Smooth muscle cell (in vitro differentiated cells): ENCODE results near the gene LTA4H. TPM values are rescaled to one million over a fixed set of nuclear protein-coding genes. Genes with fewer than 3 reads are reported as not detected.

Source experiments
- DNase-seq: peaks from one replicate; lab custom pipeline; 2025; ENCODE audit not compliant: unreplicated experiment; lab: John Stamatoyannopoulos, UW
- H2AFZ ChIP-seq: fragments of 200-600 bp; sonication (generic); 2 replicates; pipeline ENCODE4 v1.6.0; 2016; ENCODE audit warnings: antibody characterized with exemption, low read depth, mild to moderate bottlenecking
- H3F3A ChIP-seq: fragments of 200-600 bp; sonication (generic); 2 replicates; pipeline ENCODE4 v1.6.0; 2017; ENCODE audit warnings: antibody characterized with exemption, low read depth
- H3K27ac ChIP-seq: fragments of 200-600 bp; sonication (generic); 2 replicates; pipeline ENCODE4 v1.5.1; 2016; ENCODE audit warnings: low read depth, mild to moderate bottlenecking
- H3K27me3 ChIP-seq: fragments of 200-600 bp; sonication (generic); 2 replicates; pipeline ENCODE4 v1.6.1; 2016; ENCODE audit warnings: low read depth, mild to moderate bottlenecking
- H3K36me3 ChIP-seq: fragments of 200-600 bp; sonication (generic); 2 replicates; pipeline ENCODE4 v1.5.1; 2016; ENCODE audit warnings: low read depth
- H3K4me1 ChIP-seq: fragments of 200-600 bp; sonication (generic); 2 replicates; pipeline ENCODE4 v1.5.1; 2016; ENCODE audit warnings: low read depth
- H3K4me2 ChIP-seq: fragments of 200-600 bp; sonication (generic); 2 replicates; pipeline ENCODE4 v1.6.0; 2016; ENCODE audit warnings: mild to moderate bottlenecking
- H3K4me3 ChIP-seq: fragments of 200-600 bp; sonication (generic); 2 replicates; pipeline ENCODE4 v1.5.1; 2016; ENCODE audit warnings: mild to moderate bottlenecking
- H3K79me2 ChIP-seq: fragments of 200-600 bp; sonication (generic); 2 replicates; pipeline ENCODE4 v1.6.0; 2016; ENCODE audit warnings: low read depth, mild to moderate bottlenecking
- H3K9ac ChIP-seq: fragments of 200-600 bp; sonication (generic); 2 replicates; pipeline ENCODE4 v1.6.0; 2016; ENCODE audit warnings: low read depth
- H3K9me3 ChIP-seq: fragments of 200-600 bp; sonication (generic); replicated peaks from 2 replicates; pipeline ENCODE4 v1.5.1; 2016; ENCODE audit warnings: low read depth
- H4K20me1 ChIP-seq: fragments of 200-600 bp; sonication (generic); 2 replicates; pipeline ENCODE4 v1.6.0; 2016; ENCODE audit warnings: low read depth
- CTCF ChIP-seq: fragments of 200-600 bp; sonication (generic); IDR thresholded peaks from 2 replicates; pipeline ENCODE4 v1.5.1; 2017; ENCODE audit warnings: borderline replicate concordance, mild to moderate bottlenecking, antibody characterized with exemption; ENCODE audit not compliant: insufficient read depth, poor library complexity, severe bottlenecking
- WGBS: methylation state at CpG from one replicate; pipeline ENCODE4 v1.1.7; 2016; ENCODE audit warnings: low lambda C conversion rate; 5-methylcytosine and 5-hydroxymethylcytosine counted together
- polyA plus RNA-seq: library from polyadenylated mRNA; unstranded; fragments of >200 nt; fragmentation: Nextera tagmentation; extraction: Ambion mirVana; gene quantifications from 2 replicates; pipeline ENCODE4 v1.2.1, GENCODE V29; 2016
- total RNA-seq: library from RNA; depleted of rRNA; stranded (reverse); fragments of >200 nt; gene quantifications from 2 replicates; pipeline ENCODE4 v1.2.3, GENCODE V29; 2014

Gene LTA4H
- total and polyA plus RNA-seq, 2 experiments from 2014 or later: 33.9 to 74.4 TPM

GRCh38 chr12:96039516-96039915 is 4.1 kb upstream of the LTA4H start:
- no peaks in the 10 kb centered on the region for H4K20me1 ChIP-seq
- no peaks in the 10 kb centered on the region for H3F3A ChIP-seq
- TF ChIP-seq CTCF: no peak
- H3K79me2 ChIP-seq: no peaks in the 10 kb centered on the region
- no peak overlapping the region for H3K9ac ChIP-seq
- no peaks in the 10 kb centered on the region for H3K27me3 ChIP-seq
- DNase-seq: no peak
- H3K4me2 ChIP-seq: no peak overlapping the region
- H3K9me3 ChIP-seq: no peaks in the 10 kb centered on the region
- no peaks in the 10 kb centered on the region for H3K36me3 ChIP-seq
- no peak overlapping the region for H3K4me3 ChIP-seq
- no peak overlapping the region for H2AFZ ChIP-seq
- H3K4me1 ChIP-seq: no peaks in the 10 kb centered on the region
- WGBS: 96% methylated on average over 3 of the region's 3 CpGs
- H3K27ac ChIP-seq: no peak overlapping the region

DNA sequence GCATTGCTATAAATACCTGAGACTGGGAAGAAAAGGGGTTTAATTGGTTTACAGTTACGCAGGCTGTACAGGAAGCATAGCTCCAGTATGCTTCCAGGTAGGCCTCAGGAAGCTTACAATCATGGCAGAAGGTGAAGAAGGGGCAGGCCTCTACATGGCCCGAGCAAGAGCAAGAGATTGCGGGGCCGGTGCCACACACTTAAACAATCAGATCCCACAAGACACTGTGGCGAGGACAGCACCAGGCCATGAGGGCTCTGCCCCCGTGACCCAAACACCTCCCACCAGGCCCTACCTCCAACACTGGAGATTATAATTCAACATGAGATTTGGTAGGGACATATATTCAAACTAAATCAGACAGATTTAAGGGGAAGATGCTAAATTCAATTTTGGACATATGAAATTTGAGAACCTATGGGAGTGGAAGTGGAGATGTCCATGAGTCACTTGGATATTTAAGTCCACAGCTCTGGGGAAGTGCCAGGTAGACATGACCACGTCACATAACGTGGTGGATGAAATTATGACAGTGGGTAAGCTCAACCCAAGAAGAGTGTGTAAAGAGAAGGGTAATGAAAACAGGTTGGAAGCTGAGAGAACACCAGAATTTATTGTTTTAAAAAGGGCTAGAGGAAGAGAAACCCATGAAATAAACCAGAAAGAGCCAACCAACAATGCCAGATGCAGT is 1.5 kb upstream of the LTA4H start:
- H3K4me3 ChIP-seq: no peak overlapping the region
- no peaks in the 10 kb centered on the region for H3K9me3 ChIP-seq
- peaks cover 18% of the 10 kb centered on the region for H3K4me1 ChIP-seq
- TF ChIP-seq CTCF: no peak
- no peak overlapping the region for H3K27ac ChIP-seq
- 95% methylated on average over 8 of the region's 8 CpGs for WGBS
- H3K79me2 ChIP-seq: peaks cover 19% of the 10 kb centered on the region
- H3K36me3 ChIP-seq: no peaks in the 10 kb centered on the region
- no peak overlapping the region for H2AFZ ChIP-seq
- no peak overlapping the region for H3K4me2 ChIP-seq
- H3K9ac ChIP-seq: no peak overlapping the region
- no peaks in the 10 kb centered on the region for H4K20me1 ChIP-seq
- H3F3A ChIP-seq: peaks cover 4% of the 10 kb centered on the region
- DNase-seq: no peak
- H3K27me3 ChIP-seq: no peaks in the 10 kb centered on the region

DNA sequence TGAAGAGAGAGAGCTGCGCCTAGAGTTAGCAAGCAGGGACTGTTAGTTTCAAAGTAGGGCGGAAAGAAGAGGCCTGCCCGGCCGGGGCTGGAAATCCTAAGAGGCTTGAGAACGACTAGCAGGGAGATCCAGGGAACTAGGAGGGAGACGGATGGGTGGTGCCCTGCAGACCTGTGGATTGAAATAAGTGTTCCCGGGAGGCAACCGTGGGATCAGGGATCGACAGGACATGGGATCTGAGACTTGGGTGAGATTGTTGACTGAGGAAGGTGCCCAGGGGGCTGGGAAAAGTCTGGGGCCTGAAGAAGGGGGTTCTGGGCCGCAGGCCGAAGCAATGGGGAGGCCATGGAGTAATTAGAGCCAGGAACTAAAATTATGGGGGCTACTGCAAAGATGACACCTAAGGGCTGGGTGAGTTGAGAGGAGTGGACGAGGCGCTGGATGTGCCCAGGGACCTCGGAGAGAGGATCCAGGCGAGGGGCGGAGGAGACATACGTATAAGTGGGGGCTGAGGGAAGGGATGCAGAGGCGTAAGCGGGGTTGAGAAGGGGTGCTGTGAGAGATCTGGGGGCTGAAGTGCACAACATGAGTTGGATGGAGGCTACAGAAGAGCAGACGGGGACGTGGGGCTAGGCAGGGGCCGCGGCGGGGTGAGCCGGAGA is 635 bp downstream of the LTA4H start:
- H3K4me3 ChIP-seq: peak overlapping the region; percentile 87
- H3F3A ChIP-seq: peaks cover 4% of the 10 kb centered on the region
- no peaks in the 10 kb centered on the region for H3K36me3 ChIP-seq
- TF ChIP-seq CTCF: no peak
- no peaks in the 10 kb centered on the region for H3K9me3 ChIP-seq
- peaks cover 19% of the 10 kb centered on the region for H3K79me2 ChIP-seq
- WGBS: 3% methylated on average over 19 of the region's 25 CpGs
- H3K4me1 ChIP-seq: peaks cover 18% of the 10 kb centered on the region
- peak overlapping the region; percentile 87 for H3K4me2 ChIP-seq
- peak; percentile 53 for DNase-seq
- H3K9ac ChIP-seq: peak overlapping the region; percentile 38
- peaks cover 5% of the 10 kb centered on the region for H4K20me1 ChIP-seq
- H3K27me3 ChIP-seq: no peaks in the 10 kb centered on the region
- H2AFZ ChIP-seq: peak overlapping the region; percentile 98
- H3K27ac ChIP-seq: peak overlapping the region; percentile 32
